Lower leg skin (tissue), 3 donors: ENCODE data around the gene TNIK.

ENCODE experiments used
- CTCF ChIP-seq, 3 donors: fragments of 450-650 bp; IDR thresholded peaks; one replicate each; pipeline ENCODE4 v1.5.1; 2016; ENCODE audit warnings: antibody characterized with exemption in 3 of 3, mild to moderate bottlenecking in 3 of 3, moderate library complexity in 2 of 3
- POLR2A ChIP-seq, 2 donors: fragments of 450-650 bp; IDR thresholded peaks; one replicate each; pipeline ENCODE4 v1.6.1; 2016 to 2017; ENCODE audit warnings: antibody characterized with exemption in 2 of 2, mild to moderate bottlenecking in 1 of 2, moderate library complexity in 1 of 2

DNA sequence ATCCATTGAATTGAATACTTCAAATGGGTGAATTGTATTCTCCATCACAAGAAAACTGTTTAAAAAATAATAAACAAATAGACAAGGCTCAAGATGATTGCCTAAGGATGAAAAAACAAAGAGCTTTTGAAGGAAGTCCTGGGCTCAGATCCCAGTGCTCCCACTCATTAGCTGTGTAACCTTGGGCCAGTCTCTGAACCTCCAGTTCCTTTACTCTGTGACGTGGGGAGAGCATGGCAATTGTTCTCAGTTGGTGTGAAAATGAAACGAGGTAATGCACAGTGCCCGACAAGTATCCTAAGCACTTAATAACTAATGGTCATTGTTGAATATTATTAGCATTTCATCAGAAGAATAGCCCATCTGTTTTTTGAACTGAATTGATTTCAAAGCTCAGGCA is 40.7 kb downstream of the TNIK start:
- no peak for TF ChIP-seq CTCF (IDR thresholded peaks at IDR 0.05)
- TF ChIP-seq POLR2A (IDR thresholded peaks at IDR 0.05): no peak
